GM18526 (cell line): ENCODE data around the gene EIF5A2.

Experiments
- POLR2A ChIP-seq: IDR thresholded peaks from 3 replicates; pipeline ENCODE4 v1.6.1; 2011; ENCODE audit not compliant: insufficient read length; ENCODE audit errors: extremely low read depth

Gene EIF5A2

GRCh38 chr3:170865209-170866094 is 43.0 kb downstream of the EIF5A2 start:
- peak; percentile 17 for TF ChIP-seq POLR2A

GRCh38 chr3:170864525-170865208 is 43.8 kb downstream of the EIF5A2 start:
- TF ChIP-seq POLR2A, result no peak

- no peak for TF ChIP-seq POLR2A
These were observed 44.6 kb downstream of the EIF5A2 start for GRCh38 chr3:170863816-170864215.

GRCh38 chr3:170862618-170863374 is 45.6 kb downstream of the EIF5A2 start:
- no peak for TF ChIP-seq POLR2A

GRCh38 chr3:170858599-170858998 is 49.8 kb downstream of the EIF5A2 start:
- TF ChIP-seq POLR2A, result no peak

- no peak for TF ChIP-seq POLR2A
These were observed 56.1 kb downstream of the EIF5A2 start for GRCh38 chr3:170852324-170852723.

GRCh38 chr3:170848292-170848917 is 60.0 kb downstream of the EIF5A2 start:
- TF ChIP-seq POLR2A, result no peak

GRCh38 chr3:170844377-170844776 is 64.1 kb downstream of the EIF5A2 start:
- no peak for TF ChIP-seq POLR2A

GRCh38 chr3:170840291-170840859 is 68.1 kb downstream of the EIF5A2 start:
- no peak for TF ChIP-seq POLR2A

GRCh38 chr3:170839518-170840100 is 68.8 kb downstream of the EIF5A2 start:
- TF ChIP-seq POLR2A, result no peak
